NCI-H2227 (cell line): ENCODE data around the gene ENPP3.
"Not testable (repeated sequence)": the region's sequence is repeated elsewhere in the genome, so short reads cannot be mapped to it uniquely, and the experiment has no call there.

Experiments
- DNase-seq: peaks from one replicate; lab custom pipeline; 2025; ENCODE audit not compliant: unreplicated experiment; lab: John Stamatoyannopoulos, UW

ENPP3 gene

GRCh38 chr6:131733376-131734016 is 96.4 kb downstream of the ENPP3 start:
- DNase-seq, result no peak

GRCh38 chr6:131736003-131736596 is 99.0 kb downstream of the ENPP3 start:
- DNase-seq, result no peak

DNA sequence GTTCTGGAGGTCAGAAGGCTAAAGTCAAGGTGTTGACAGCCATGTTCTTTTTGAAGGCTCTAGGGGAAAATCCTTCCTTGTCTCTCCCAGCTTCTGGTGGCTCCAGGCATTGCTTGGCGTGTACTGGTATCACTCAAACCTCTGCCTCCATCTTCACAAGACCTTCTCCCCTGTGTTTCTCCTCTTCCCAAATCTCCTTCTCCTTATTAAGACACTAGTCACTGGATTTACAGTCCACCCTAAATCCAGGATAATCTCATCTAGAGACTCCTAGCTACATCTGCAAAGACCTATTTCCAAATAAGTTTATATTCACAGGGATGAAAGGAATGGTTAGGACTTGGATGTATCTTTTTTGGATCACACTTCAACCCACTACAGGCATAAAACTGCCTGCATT is 99.7 kb downstream of the ENPP3 start:
- DNase-seq, result no peak

DNA sequence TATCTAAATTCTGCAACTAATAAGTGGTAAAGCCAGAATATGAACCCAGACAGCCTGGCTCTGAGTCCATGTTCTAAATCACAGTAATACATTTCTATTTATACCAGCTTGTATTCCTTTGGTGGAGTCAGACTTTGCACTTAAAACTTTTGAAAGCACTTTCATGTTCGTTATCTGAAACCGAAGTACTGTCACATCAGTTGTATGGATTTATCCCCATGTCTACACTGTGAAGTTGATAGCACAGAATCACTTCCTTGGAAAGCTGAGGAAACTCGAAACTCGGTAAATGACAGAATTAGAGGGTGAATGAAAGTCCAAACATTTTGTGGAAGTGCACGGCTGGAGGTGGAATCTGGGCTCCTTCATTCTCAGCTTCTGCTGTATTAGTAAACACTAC is 102.0 kb downstream of the ENPP3 start:
- DNase-seq, result no peak

DNA sequence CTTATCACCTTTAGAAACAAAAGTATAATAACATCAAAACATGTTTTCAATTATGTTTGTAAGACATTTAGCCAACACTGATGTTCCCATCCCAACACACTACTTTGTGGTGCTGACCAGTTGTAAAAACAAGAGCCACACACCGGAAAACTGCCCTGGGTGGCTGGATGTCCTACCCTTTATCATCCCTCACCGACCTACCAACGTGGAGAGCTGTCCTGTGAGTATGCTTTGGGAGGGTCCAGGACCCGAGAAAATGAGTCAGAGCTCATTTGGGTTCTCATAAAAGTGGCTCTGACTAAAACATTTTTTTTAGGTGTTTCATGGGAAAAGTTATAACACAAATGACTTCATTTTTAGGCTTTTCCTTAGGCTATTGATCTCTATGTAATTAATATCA is 103.1 kb downstream of the ENPP3 start:
- DNase-seq, result no peak

DNA sequence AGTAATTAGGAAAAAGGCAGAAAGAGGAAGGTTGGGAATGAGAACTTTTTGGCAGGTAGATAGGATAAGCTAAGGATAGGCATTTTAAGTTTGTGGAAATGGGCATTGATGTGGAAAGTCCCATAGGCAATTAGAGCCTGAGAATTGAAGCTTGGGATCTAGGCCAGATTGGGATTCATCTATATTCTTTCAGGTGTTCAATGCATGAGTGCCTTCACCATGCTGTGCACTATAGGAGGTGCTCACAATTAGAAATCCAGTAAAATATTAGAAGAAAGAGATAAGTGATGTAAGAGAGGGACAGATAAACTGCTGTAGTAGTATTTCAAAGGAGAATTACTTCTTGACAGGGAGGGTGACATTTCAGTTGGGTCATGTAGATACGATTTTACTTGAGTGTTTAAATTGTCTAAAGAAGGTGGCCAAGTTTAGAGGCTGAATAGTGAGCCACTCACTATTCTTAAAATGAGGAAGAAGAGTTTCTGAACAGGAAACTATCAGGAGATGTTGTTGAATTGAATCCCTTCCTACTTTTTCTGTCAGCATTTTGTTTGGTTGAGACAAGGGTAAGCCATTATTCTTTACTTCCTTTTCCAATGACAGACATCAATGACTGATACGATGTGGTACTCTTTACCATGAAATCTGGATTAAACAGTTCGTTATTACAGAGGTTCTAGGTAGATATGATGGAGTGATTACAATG is 104.7 kb downstream of the ENPP3 start:
- no peak for DNase-seq

GRCh38 chr6:131744432-131745287 is 107.6 kb downstream of the ENPP3 start:
- DNase-seq, result no peak

DNA sequence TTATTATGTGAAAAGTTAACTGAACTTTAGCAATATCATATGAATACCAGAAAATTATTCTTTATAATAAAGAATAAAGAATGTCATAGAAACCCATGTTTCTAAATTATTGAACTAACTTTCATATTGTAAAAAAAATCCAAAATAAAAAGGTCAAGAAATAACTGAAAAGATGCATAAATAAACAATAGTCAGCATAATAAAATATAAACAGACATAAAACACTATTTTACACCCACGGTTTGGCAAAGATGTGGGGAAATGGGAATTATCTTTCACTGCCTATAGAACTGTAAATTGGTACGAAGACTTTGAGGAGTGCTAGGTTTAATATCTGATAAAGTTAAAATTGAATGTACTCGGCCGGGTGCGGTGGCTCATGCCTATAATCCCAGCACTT is 108.4 kb downstream of the ENPP3 start:
- no peak for DNase-seq

DNA sequence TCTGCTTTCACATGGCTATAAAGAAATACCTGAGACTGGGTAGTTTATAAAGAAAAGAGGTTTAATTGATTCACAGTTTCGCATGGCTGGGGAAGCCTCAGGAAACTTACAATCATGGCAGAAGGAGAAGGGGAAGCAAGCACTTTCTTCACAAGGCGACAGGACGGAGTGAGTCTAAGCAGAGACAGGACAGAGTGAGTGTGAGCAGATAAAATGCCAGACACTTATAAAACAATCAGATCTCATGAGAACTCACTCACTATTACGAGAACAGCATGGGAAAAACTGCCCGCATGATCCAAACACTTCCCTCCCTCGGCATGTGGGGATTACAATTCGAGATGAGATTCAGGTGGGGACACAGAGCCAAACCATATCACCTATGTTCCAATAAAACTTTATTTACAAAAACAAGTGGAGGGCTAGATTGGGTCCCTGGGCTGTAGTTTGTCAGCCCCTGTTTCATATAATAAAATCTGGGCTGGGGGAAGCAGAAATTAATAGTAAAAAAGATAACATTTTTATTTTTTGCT is 110.8 kb downstream of the ENPP3 start:
- DNase-seq, result no peak

DNA sequence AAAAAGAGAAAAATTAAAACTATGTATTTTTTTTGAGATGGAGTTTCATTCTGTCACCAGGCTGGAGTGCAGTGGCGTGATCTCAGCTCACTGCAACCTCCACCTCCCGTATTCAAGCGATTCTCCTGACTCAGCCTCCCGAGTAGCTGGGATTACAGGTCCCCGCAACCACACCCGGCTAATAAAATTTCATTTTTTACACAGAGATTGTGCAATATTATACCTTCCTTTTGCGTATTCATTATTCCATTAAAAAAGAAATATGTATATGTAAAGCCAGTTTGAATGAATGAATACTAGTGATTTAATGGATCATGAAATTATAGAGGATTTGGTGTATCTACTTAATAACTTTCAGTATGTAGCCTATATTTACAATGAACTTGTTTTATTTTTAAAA is 111.9 kb downstream of the ENPP3 start:
- DNase-seq, result no peak

DNA sequence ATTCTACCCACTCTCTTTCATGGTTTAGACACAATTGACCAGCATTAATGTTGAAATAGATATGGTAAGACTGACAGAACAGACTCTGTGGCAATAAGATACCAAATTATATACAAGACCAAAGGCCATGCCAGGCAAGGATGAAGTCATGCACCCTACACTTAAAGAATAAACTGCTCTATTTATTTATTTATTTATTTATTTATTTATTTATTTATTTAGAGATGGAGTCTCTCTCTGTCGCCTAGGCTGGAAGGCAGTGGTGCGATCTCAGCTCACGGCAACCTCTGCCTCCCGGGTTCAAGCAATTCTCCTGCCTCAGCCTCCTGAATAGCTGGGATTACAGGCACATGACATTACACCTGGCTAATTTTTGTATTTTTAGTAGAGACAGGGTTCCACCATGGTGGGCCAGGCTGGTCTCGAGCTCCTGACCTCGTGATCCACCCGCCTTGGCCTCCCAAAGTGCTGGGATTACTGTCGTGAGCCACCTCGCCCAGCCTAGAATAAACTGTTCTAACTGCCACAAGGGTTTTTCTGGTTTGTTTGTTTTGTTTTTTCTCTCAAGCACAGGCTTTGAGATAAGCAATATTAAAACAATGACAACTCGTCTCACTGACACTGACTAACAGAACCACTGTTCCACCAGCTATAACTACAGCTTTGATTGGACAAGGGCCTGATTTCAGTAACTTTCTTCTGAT is 114.1 kb downstream of the ENPP3 start:
- not testable (repeated sequence) for DNase-seq

DNA sequence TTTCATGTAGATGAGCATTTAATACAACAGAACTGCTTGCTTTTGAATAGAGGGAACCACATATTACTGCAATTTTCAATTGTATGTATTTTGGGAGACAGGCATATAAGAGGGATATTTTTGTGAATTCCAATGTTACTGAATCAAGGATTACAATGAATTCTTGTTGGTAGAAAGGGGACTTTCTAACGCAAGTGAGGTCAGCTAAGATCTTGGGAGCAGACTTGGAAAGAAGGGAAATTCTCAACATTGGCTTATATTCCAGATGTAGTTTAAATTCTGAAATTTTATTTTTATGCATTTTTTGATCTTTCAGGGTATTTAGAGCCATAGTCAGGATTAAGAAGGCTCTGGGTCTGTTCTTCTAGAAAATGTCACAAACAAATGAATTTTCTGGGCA is 117.0 kb downstream of the ENPP3 start:
- no peak for DNase-seq

DNA sequence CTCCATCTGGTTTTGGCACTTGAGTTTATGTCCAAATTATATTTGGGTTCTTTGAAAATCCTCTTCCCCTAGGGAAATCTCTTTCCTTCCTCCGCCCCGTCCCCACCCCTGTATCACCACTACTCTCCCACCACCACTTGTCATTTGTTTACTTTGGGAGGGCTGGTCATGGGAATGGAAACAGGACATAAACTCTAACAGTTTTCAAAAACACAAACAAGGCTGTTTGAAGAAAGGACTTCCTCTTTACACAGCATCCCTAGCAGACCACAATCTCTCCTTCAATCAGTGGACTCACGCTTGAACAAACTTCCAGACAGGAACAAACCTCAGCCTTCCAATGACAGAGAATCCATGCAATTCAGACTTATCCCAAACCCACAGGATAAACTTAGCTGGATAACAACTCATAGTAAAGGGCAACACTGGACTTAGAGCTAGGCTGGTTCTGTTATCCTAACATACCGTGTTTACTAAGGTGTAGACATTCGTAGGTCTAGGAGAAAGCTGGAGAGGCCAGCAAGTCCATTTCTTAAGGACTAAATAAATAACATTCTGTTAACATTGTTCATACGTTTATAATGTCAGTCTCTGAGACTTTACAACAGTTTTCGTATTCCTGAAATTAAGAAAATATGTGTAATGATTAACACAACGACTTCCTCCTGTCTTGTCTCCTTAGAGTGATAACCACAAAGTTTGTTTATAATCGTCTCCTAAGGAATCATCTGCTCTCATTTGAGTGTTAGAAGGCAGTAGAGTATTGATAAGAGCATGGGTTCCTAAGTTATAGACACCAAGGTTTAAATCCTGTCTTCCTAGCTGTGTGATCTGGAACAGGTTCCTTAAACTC is 117.8 kb downstream of the ENPP3 start:
- no peak for DNase-seq

DNA sequence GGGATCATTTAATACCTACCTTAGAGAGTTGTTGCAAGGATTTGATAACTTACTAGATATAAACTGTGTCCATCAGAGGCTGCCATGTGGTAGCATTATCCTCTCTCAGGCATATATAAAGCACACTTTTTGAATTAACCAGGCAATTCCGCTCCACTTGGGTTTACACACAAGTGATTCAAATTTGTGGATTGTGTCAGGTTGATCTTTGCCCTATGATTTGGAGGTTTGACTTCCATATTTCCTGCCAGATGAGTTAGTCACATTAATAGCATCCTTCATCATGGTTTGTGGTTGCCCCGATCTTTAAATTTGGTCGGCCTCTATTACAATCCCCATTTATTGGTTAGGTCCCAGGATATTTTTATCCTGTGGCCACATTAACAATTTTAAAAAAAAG is 118.5 kb downstream of the ENPP3 start:
- no peak for DNase-seq

- no peak for DNase-seq
Observed at GRCh38 chr6:131756039-131756438, 118.9 kb downstream of the ENPP3 start.

- DNase-seq, result no peak
Observed at GRCh38 chr6:131758920-131759319, 121.8 kb downstream of the ENPP3 start.

- DNase-seq, result no peak
Observed at GRCh38 chr6:131761060-131761761, 124.1 kb downstream of the ENPP3 start.

DNA sequence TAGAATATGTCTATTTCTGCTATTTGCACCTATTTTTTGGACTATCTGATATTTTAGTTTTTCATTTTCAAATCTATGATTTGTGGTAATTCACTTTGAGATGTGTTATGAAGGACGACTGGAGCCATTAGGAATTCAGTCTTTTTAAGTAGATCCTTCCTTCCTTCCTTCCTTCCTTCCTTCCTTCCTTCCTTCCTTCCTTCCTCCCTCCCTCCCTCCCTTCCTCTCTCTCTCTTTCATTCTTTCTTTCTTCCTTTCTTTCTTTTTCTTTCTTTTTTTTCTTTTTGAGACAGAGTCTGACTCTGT is 124.6 kb downstream of the ENPP3 start:
- no peak for DNase-seq

- no peak for DNase-seq
Observed at GRCh38 chr6:131762984-131763383, 125.9 kb downstream of the ENPP3 start.
